Progenitor cell of endocrine pancreas (in vitro differentiated cells): ENCODE measurements around the gene ZSCAN21. TPM values are rescaled to one million over a fixed set of nuclear protein-coding genes. Genes with fewer than 3 reads are reported as not detected.
A peak's percentile ranks its signal among the peaks of the same experiment; 100 is the strongest.

Experiments used
- DNase-seq: peaks from one replicate; pipeline ENCODE4 v3.0.0; 2021; ENCODE audit warnings: low spot score; ENCODE audit not compliant: unreplicated experiment
- H3K27ac Mint-ChIP-seq: 2 replicates; pipeline ENCODE4 v1.8.0; 2021; ENCODE audit warnings: mild to moderate bottlenecking, moderate library complexity, mixed read lengths
- H3K27me3 Mint-ChIP-seq: 2 replicates; pipeline ENCODE4 v1.8.0; 2021; ENCODE audit warnings: mixed read lengths
- H3K36me3 Mint-ChIP-seq: 2 replicates; pipeline ENCODE4 v1.8.0; 2022; ENCODE audit warnings: mixed read lengths; ENCODE audit not compliant: insufficient read depth
- H3K4me1 Mint-ChIP-seq: 2 replicates; pipeline ENCODE4 v1.8.0; 2021; ENCODE audit warnings: low read depth, mixed read lengths
- H3K4me3 Mint-ChIP-seq: 2 replicates; pipeline ENCODE4 v1.8.0; 2021; ENCODE audit warnings: low read depth, mild to moderate bottlenecking, moderate library complexity, mixed read lengths
- H3K9me3 Mint-ChIP-seq: 2 replicates; pipeline ENCODE4 v1.8.0; 2021; ENCODE audit warnings: low read depth, mixed read lengths
- total RNA-seq: library from RNA; stranded (reverse); gene quantifications from 2 replicates; pipeline ENCODE4 v1.2.1, GENCODE V29; 2021
- TF ChIP-seq, protein P1 (sequence below): fragments of 200-600 bp; sonication (generic); IDR thresholded peaks from one replicate; pipeline ENCODE4 v1.5.0; 2021; ENCODE audit warnings: antibody characterized with exemption, mild to moderate bottlenecking; ENCODE audit not compliant: unreplicated experiment

ZSCAN21 gene
- total RNA-seq, 1 donor from 2014 or later, result 22.8 TPM

DNA sequence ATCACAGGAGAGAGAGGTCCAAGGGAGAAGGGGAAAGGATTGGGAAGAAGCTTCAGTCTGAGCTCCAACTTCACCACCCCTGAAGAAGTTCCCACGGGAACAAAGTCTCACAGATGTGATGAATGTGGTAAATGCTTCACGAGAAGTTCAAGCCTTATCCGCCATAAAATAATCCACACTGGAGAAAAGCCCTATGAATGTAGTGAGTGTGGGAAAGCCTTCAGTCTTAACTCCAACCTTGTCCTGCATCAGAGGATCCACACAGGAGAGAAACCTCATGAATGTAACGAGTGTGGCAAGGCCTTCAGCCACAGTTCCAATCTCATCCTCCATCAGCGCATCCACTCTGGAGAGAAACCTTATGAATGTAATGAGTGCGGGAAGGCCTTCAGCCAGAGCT is 16.0 kb upstream of the ZSCAN21 start:
- H3K27me3 Mint-ChIP-seq, result no peaks in the 10 kb centered on the region
- peak overlapping the region; percentile 45 for H3K27ac Mint-ChIP-seq
- DNase-seq, result no peak
- H3K4me3 Mint-ChIP-seq, result no peak overlapping the region
- H3K9me3 Mint-ChIP-seq, result peaks cover 3% of the 10 kb centered on the region
- H3K36me3 Mint-ChIP-seq, result peaks cover 65% of the 10 kb centered on the region
- no peaks in the 10 kb centered on the region for H3K4me1 Mint-ChIP-seq
- TF ChIP-seq, protein P1, sequence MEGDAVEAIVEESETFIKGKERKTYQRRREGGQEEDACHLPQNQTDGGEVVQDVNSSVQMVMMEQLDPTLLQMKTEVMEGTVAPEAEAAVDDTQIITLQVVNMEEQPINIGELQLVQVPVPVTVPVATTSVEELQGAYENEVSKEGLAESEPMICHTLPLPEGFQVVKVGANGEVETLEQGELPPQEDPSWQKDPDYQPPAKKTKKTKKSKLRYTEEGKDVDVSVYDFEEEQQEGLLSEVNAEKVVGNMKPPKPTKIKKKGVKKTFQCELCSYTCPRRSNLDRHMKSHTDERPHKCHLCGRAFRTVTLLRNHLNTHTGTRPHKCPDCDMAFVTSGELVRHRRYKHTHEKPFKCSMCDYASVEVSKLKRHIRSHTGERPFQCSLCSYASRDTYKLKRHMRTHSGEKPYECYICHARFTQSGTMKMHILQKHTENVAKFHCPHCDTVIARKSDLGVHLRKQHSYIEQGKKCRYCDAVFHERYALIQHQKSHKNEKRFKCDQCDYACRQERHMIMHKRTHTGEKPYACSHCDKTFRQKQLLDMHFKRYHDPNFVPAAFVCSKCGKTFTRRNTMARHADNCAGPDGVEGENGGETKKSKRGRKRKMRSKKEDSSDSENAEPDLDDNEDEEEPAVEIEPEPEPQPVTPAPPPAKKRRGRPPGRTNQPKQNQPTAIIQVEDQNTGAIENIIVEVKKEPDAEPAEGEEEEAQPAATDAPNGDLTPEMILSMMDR, result no peak

DNA sequence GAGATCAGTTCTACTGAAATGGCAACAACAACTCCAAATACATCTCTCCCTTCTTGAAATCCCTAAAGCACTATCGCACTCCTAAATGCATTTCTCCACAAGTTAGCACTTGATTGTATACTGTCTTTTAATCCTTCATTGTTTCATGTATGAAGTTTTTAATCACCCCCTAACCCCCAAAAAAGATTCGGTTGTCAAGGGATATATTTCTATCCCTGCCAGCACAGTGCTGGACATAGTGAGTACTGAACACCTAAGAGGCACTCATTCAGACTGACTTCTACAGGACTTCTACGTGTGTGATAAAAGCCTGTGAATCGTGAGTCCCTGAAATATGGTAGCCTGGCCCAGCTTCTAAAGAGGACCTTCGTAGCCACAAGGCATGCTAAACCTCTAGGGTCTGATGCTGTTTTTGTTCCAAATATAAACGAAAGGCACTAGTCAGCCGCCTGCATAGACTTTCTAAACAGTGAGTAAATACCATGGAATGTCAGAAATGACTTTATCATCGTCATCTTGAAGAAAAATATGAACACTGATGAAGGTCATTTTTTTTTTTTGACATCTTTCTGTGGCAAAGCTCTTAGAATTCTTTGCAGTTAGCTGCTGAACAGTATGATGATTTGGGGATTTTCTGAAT is 14.6 kb upstream of the ZSCAN21 start:
- Mint-ChIP-seq H3K27ac (no peak overlapping the region), H3K4me1 (no peaks in the 10 kb centered on the region), H3K9me3 (peaks cover 3% of the 10 kb centered on the region), H3K27me3 (no peaks in the 10 kb centered on the region), H3K36me3 (peaks cover 66% of the 10 kb centered on the region), H3K4me3 (no peak overlapping the region)
- TF ChIP-seq, protein P1, result no peak
- no peak for DNase-seq

DNA sequence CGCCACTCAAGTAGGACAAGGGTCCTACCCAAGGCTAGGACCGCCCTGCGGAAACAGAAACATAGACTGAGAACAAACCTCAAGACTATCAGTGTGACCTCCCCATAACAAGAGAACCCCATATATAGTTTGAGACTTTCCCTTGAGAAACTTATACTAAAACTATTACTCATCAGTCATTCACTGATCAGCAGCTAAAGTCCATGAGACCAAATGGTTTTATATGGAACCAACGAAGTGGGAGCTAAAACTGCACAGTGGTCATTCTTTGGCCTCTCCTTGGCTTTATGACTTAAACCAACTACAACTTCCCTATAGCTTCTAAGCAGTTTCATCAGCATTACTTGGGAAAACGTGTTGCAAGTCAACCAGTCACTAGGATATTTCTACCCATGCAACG is 13.7 kb upstream of the ZSCAN21 start:
- peaks cover 3% of the 10 kb centered on the region for H3K9me3 Mint-ChIP-seq
- DNase-seq, result no peak
- TF ChIP-seq, protein P1, result no peak
- peaks cover 59% of the 10 kb centered on the region for H3K36me3 Mint-ChIP-seq
- no peaks in the 10 kb centered on the region for H3K4me1 Mint-ChIP-seq
- H3K27ac Mint-ChIP-seq, result no peak overlapping the region
- no peak overlapping the region for H3K4me3 Mint-ChIP-seq
- H3K27me3 Mint-ChIP-seq, result no peaks in the 10 kb centered on the region

DNA sequence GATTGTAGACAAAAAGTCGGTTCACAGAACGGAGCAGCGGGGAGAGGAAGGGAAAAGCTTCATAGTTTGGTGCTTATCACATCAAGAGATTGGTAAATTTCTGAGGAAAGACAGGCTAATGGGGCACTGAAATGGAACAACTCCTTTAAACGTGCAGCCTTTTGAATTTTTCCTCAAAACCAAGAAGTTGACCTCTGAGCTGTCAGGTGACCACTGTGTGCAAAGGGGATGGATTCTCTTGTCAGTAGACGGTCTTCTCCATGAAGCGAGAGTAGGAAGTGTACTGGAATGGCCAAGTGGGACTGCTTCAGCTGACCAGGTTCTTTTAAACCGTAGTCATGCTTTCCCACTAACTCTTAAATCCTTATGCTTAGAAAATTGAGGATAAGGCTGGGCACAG is 11.2 kb upstream of the ZSCAN21 start:
- H3K27me3 Mint-ChIP-seq, result no peaks in the 10 kb centered on the region
- no peak for DNase-seq
- H3K4me1 Mint-ChIP-seq, result peaks cover 3% of the 10 kb centered on the region
- peaks cover 48% of the 10 kb centered on the region for H3K36me3 Mint-ChIP-seq
- peaks cover under 1% of the 10 kb centered on the region for H3K9me3 Mint-ChIP-seq
- TF ChIP-seq, protein P1, result no peak
- H3K4me3 Mint-ChIP-seq, result no peak overlapping the region
- H3K27ac Mint-ChIP-seq, result no peak overlapping the region

DNA sequence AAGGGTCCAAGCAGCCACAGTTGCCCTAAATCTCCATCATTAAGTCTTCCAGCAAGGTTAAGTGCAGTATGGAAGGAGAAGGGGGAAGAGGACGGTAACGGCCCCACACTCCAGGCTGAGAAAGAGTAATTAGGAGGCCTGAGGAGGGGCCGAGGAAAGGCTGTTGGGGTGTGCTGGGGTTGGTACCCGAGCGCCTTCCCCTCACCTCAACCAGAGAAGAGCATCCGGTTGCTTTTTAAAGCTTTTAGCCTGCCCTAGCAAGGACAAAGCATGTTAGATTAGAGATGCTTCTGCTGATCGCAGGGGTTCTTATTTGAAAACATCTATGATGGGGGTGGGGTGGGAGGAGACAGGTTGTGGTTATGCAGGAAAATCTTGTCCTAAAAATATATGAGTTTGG is 9.0 kb upstream of the ZSCAN21 start:
- Mint-ChIP-seq H3K4me1 (peaks cover 3% of the 10 kb centered on the region), H3K27me3 (no peaks in the 10 kb centered on the region), H3K9me3 (no peaks in the 10 kb centered on the region), H3K4me3 (no peak overlapping the region), H3K27ac (no peak overlapping the region), H3K36me3 (peaks cover 27% of the 10 kb centered on the region)
- no peak for DNase-seq
- TF ChIP-seq, protein P1, result no peak
